OCI-LY1 (cell line): Measurements from ENCODE around the gene PLA2G12B.
"Not testable (repeated sequence)": the region's sequence is repeated elsewhere in the genome, so short reads cannot be mapped to it uniquely, and the experiment has no call there.

ENCODE experiments used
- CTCF ChIP-seq: fragments of 200-600 bp; sonication (generic), shearing (Covaris generic); IDR thresholded peaks from 2 replicates; pipeline ENCODE4 v1.5.1; 2017; ENCODE audit warnings: mild to moderate bottlenecking, antibody characterized with exemption, low read length, moderate library complexity, mixed read lengths
- EZH2 ChIP-seq: fragments of 200-600 bp; sonication (generic), shearing (Covaris generic); IDR thresholded peaks from 2 replicates; pipeline ENCODE4 v1.8.0; 2017; ENCODE audit warnings: borderline replicate concordance, mixed run types, mild to moderate bottlenecking, antibody characterized with exemption, low read length, moderate library complexity, mixed read lengths

GRCh38 chr10:72989771-72990170 is 35.2 kb upstream of the PLA2G12B start:
- TF ChIP-seq CTCF, EZH2: not testable (repeated sequence)
